Measurements from ENCODE around the gene PBLD.

- TF ChIP-seq CTCF (IDR thresholded peaks at IDR 0.05 in 8 of 11, conservative IDR thresholded peaks at IDR 0.05 in 3 of 11) (no peak), POLR2A (IDR thresholded peaks at IDR 0.05) (no peak)
These were observed 59.9 kb downstream of the PBLD start for GRCh38 chr10:68272833-68273232.

Data from spleen (tissue), 7 donors.